Skin epidermis (tissue), 12 donors: ENCODE measurements around the gene UMPS.
"Not testable (repeated sequence)": the region's sequence is repeated elsewhere in the genome, so short reads cannot be mapped to it uniquely, and the experiment has no call there.

Experiments
- H3K27ac ChIP-seq, 21 experiments: fragments of 200-600 bp; sonication (generic) in 11 of 21; one replicate each; pipeline ENCODE4 v1.5.0; 2020; ENCODE audit warnings: mild to moderate bottlenecking in 3 of 21, inconsistent platforms in 2 of 21, moderate library complexity in 2 of 21
- H3K4me3 ChIP-seq, 7 experiments: fragments of 200-600 bp; sonication (generic) in 2 of 7; one replicate each; pipeline ENCODE4 v1.5.0; 2020; ENCODE audit warnings: inconsistent platforms in 2 of 7, mild to moderate bottlenecking in 2 of 7, moderate library complexity in 1 of 7

UMPS gene

GRCh38 chr3:124789103-124789502 lies 58.9 kb downstream of the UMPS start:
- H3K27ac ChIP-seq: peak overlapping the region in 5 of 21 experiments; percentile 12 to 89 (median 55)
- H3K4me3 ChIP-seq: not testable (repeated sequence)

GRCh38 chr3:124791142-124791541 lies 60.9 kb downstream of the UMPS start:
- H3K4me3 ChIP-seq: no peak overlapping the region
- H3K27ac ChIP-seq: peak overlapping the region in 19 of 21 experiments; percentile 37 to 90 (median 73)

- Histone ChIP-seq H3K4me3 (no peak overlapping the region), H3K27ac (peak overlapping the region in 19 of 21 experiments; percentile 21 to 90 (median 73))
These were observed 61.4 kb downstream of the UMPS start for GRCh38 chr3:124791639-124792151.

- H3K4me3 ChIP-seq: no peak overlapping the region
- peak overlapping the region in 19 of 21 experiments; percentile 58 to 90 (median 73) for H3K27ac ChIP-seq
These were observed 62.2 kb downstream of the UMPS start for GRCh38 chr3:124792341-124793040.

GRCh38 chr3:124793054-124793739 lies 62.9 kb downstream of the UMPS start:
- Histone ChIP-seq H3K27ac (peak overlapping the region in 19 of 21 experiments; percentile 58 to 90 (median 73)), H3K4me3 (no peak overlapping the region)

DNA sequence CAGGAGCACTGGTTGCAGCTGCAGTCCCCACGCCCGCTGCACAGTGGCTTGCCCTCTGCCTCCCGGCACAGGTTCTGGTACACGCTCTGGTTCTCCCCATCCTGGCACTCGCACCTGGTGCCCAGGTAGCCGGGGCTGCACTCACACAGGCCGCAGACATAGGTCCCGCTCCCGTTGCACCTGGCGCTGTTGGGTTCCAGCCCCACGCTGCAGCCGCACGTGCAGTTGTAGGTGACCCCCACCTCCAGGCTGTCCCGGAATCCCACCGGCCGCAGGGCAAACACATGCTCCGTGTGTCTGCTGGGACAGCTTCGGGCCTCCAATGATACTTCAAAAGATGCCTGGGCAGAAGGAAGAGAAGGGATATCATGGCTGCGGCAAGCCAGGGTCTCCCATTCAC lies 66.2 kb downstream of the UMPS start:
- Histone ChIP-seq H3K27ac (no peak overlapping the region), H3K4me3 (no peak overlapping the region)

- H3K27ac ChIP-seq: peak overlapping the region in 2 of 21 experiments; percentile 20 to 36
- H3K4me3 ChIP-seq: no peak overlapping the region
These were observed 67.2 kb downstream of the UMPS start for GRCh38 chr3:124797426-124797945.
